Measurements from ENCODE around the gene RAMACL. TPM values are rescaled to one million over a fixed set of nuclear protein-coding genes. Genes with fewer than 3 reads are reported as not detected.
"Not testable (repeated sequence)": the region's sequence is repeated elsewhere in the genome, so short reads cannot be mapped to it uniquely, and the experiment has no call there.

Gene RAMACL
- total and polyA plus RNA-seq, 11 donors = 0.27 to 2.0 (median 0.69) TPM

DNA sequence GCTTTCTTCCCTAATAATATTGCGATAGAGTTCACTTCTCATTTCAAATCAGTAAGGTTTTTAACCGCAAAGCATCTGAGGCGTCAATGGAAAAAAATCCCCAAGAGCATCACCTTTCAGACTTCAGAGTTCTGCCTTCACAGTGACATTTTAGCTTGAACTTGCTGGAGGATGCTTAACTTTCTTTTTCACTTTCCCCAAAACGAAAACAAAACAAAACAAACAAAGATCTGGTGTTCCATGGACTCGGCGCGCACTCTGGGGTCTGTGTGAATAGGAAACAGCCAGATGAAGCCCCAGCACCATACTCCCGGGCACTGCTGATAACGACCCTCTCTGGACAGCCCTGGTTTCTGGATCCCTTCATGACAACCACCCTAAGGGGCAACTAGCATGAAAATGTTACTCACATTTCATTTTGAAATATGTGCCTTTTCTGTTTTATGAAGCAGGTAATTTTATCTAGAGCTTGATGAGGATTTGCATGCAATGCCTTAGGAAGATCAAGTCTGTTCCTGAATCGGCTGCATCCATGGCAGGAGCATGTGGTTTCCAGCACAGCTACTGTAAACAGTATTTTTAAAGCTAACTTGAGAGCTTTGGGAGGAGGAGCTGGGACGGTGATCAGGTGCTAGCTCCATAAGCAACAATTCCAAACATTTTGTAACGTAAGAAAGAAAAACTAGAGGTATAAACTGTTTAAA is 44.5 kb downstream of the RAMACL start:
- Histone ChIP-seq H3K4me1 (peaks cover 0 to 35% (median 17%) of the 10 kb centered on the region in 12 donors), H3K27me3 (no peaks in the 10 kb centered on the region), H3K4me3 (peak overlapping the region in 10 of 12 donors; percentile 6 to 44 (median 28)), H3K36me3 (peaks cover 0 to 18% (median 13%) of the 10 kb centered on the region in 9 donors), H3K9me3 (no peaks in the 10 kb centered on the region), H3K27ac (peak overlapping the region in 11 of 12 donors; percentile 17 to 77 (median 65))
- ATAC-seq (peak in 1 of 4 donors; percentile 47), DNase-seq (no peak)
- 59 to 74% (median 71%) methylated on average over 12 of the region's 12 CpGs for WGBS, 4 donors
- intact Hi-C loops (cut with DNase I) = no loop called here
- TF ChIP-seq, protein P1, sequence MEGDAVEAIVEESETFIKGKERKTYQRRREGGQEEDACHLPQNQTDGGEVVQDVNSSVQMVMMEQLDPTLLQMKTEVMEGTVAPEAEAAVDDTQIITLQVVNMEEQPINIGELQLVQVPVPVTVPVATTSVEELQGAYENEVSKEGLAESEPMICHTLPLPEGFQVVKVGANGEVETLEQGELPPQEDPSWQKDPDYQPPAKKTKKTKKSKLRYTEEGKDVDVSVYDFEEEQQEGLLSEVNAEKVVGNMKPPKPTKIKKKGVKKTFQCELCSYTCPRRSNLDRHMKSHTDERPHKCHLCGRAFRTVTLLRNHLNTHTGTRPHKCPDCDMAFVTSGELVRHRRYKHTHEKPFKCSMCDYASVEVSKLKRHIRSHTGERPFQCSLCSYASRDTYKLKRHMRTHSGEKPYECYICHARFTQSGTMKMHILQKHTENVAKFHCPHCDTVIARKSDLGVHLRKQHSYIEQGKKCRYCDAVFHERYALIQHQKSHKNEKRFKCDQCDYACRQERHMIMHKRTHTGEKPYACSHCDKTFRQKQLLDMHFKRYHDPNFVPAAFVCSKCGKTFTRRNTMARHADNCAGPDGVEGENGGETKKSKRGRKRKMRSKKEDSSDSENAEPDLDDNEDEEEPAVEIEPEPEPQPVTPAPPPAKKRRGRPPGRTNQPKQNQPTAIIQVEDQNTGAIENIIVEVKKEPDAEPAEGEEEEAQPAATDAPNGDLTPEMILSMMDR (IDR thresholded peaks at IDR 0.05) = no peak
- no peak for TF ChIP-seq POLR2A (IDR thresholded peaks at IDR 0.05)

DNA sequence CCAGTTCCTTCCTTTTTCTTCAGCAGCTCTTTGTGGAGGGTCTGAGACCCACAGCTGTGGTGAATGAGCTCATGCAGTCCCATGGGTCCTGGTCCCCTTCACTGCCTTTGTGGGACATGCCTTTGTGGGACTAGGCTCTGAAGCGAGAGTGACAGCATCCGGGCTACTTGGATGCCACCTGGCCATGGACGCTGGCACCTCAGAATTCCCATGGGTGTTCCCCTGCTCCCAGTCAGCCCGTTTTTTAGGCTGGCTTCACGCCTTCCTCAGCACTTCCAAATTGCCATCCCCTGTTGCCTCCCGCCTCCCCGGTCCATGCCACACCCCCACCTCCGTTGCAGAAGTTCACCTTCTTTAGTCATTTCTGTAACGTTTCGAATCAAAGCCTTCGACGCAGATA is 45.1 kb downstream of the RAMACL start:
- intact Hi-C loops (cut with DNase I) = no loop called here
- peak overlapping the region in 9 of 12 donors; percentile 21 to 44 (median 29) for H3K4me3 ChIP-seq
- TF ChIP-seq, protein P1 (IDR thresholded peaks at IDR 0.05) = no peak
- no peak for TF ChIP-seq POLR2A (IDR thresholded peaks at IDR 0.05)
- no peaks in the 10 kb centered on the region for H3K9me3 ChIP-seq
- peak overlapping the region; percentile 38 to 77 (median 64) for H3K27ac ChIP-seq
- H3K4me1 ChIP-seq = peaks cover 0 to 35% (median 17%) of the 10 kb centered on the region in 12 donors
- H3K27me3 ChIP-seq = no peaks in the 10 kb centered on the region
- ATAC-seq (peak in 1 of 4 donors; percentile 21), DNase-seq (no peak)
- peaks cover 0 to 21% (median 18%) of the 10 kb centered on the region in 9 donors for H3K36me3 ChIP-seq
- 53 to 68% (median 62%) methylated on average over 12 of the region's 12 CpGs for WGBS, 4 donors

DNA sequence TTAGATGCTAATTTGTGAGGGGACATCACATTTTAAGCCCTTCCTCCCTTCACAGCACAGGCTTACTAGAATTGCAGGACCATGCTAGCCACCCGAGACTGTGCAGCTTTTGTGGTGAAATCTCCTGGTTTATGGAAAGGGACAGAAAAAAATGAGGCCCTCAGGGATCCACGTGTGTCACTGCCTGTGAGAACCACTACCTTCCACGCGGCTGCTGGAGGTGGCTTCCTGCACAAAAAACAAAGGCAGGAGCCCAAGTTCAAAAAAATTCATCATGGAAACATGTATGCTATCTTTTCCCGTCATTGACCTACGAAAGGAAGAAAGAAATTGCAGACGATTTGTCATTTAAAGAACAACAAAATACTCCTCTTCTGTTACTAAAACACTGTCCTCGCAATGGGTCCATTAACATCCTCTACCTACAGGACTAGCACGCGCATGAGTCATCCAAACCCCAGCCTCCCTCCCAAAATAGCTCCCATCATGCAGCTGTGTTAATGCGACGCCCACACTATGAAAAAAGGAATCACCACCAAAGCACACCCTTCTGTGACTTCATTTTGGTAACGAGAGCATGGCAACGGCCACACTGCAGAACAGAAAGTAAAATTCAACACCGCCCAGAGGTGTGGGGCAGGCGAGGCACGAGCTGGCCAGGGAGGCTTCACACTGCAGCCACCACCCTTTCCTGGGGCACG is 45.7 kb downstream of the RAMACL start:
- Histone ChIP-seq H3K9me3 (no peaks in the 10 kb centered on the region), H3K27ac (peak overlapping the region in 11 of 12 donors; percentile 45 to 77 (median 65)), H3K27me3 (no peaks in the 10 kb centered on the region), H3K36me3 (peaks cover 0 to 27% (median 23%) of the 10 kb centered on the region in 9 donors), H3K4me1 (peaks cover 0 to 35% (median 17%) of the 10 kb centered on the region in 12 donors), H3K4me3 (peak overlapping the region in 9 of 12 donors; percentile 21 to 44 (median 29))
- 54 to 65% (median 62%) methylated on average over 18 of the region's 18 CpGs for WGBS, 4 donors
- DNase-seq (peak in 3 of 5 donors; percentile 27 to 56 (median 50)), ATAC-seq (peak; percentile 68 to 86 (median 77))
- TF ChIP-seq, protein P1 (IDR thresholded peaks at IDR 0.05) = no peak
- no peak for TF ChIP-seq POLR2A (IDR thresholded peaks at IDR 0.05)
- intact Hi-C loops (cut with DNase I) = no loop called here

DNA sequence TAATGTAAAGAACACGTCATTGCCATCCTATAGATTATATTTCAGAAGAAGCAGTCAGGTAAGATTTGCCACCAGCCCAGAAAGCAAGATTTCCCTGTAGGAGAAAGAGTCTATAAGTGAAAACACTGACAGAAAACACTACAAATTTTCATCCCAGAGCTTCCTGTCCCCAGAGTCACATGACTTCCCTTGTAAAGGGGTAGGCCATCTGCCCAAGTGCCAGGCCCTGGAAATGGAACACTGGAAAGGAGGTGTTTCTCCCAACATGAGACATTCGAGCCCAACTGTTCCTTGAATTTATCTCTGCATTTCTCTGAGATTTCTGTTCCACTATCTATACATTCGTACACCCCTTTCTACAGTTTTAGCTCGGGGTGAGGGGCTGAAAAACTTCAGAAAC is 46.9 kb downstream of the RAMACL start:
- Histone ChIP-seq H3K9me3 (no peaks in the 10 kb centered on the region), H3K4me1 (peaks cover 0 to 35% (median 17%) of the 10 kb centered on the region in 12 donors), H3K27ac (no peak overlapping the region), H3K36me3 (peaks cover 0 to 39% (median 35%) of the 10 kb centered on the region in 9 donors), H3K27me3 (no peaks in the 10 kb centered on the region), H3K4me3 (no peak overlapping the region)
- intact Hi-C loops (cut with DNase I) = no loop called here
- WGBS, 4 donors = 86 to 90% (median 88%) methylated on average over 4 of the region's 4 CpGs
- no peak for DNase-seq
- ATAC-seq = no peak
- TF ChIP-seq POLR2A (IDR thresholded peaks at IDR 0.05) = no peak
- TF ChIP-seq, protein P1 (IDR thresholded peaks at IDR 0.05) = no peak

DNA sequence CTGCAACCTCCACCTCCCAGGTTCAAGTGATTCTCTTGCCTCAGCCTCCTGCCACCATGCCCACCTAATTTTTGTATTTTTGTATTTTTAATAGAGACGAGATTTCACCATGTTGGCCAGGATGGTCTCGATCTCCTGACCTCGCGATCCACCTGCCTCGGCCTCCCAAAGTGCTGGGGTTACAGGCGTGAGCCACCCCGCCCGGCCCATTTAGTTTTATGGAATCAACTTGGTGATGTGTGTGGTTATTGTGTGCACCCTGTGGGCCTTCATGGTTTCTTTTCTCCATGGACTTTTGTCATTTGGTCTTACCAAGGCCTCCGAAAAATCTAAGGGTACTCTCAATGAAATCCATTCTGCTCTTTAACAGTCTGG is 47.5 kb downstream of the RAMACL start:
- not testable (repeated sequence) for H3K4me3 ChIP-seq, DNase-seq
- 95 to 97% (median 97%) methylated on average over 9 of the region's 9 CpGs for WGBS, 4 donors

More for the DNA sequence above, 47.5 kb downstream of the RAMACL start:
- H3K9me3 ChIP-seq; ATAC-seq; H3K27ac ChIP-seq; H3K27me3 ChIP-seq; intact Hi-C loops (cut with DNase I): not testable (repeated sequence)
- H3K4me1 ChIP-seq = peaks cover 0 to 35% (median 17%) of the 10 kb centered on the region in 12 donors
- peaks cover 0 to 43% (median 35%) of the 10 kb centered on the region in 9 donors for H3K36me3 ChIP-seq
